Left renal pelvis (tissue), 4 donors: Measurements from ENCODE around the gene MARVELD1. TPM values are rescaled to one million over a fixed set of nuclear protein-coding genes. Genes with fewer than 3 reads are reported as not detected.

Experiments used
- polyA plus RNA-seq, 4 donors: library from polyadenylated mRNA; unstranded; fragments of 120-200 nt; gene quantifications; one replicate each; pipeline ENCODE4 v1.2.1, GENCODE V29; 2013; ENCODE audit not compliant: insufficient read length in 4 of 4

Gene MARVELD1
- polyA plus RNA-seq, 4 donors = 46.5 to 121 (median 49.1) TPM

Other genes starting within 250 kb of the MARVELD1 start
- gene MMS19, start 215.3 kb upstream of the MARVELD1 start, polyA plus RNA-seq = 100 to 1,000 TPM in 1 of 4 donors, 10 to 100 TPM in 3; 69.6 to 107 (median 88.2) TPM
- gene UBTD1, start 214.8 kb upstream of the MARVELD1 start, polyA plus RNA-seq = 10 to 100 TPM in 1 of 4 donors, 1 to 10 TPM in 3; 6.2 to 12.7 (median 6.7) TPM
- under 1 TPM; 0.40 to 0.49 (median 0.44) TPM for gene ANKRD2, start 141.0 kb upstream of the MARVELD1 start, polyA plus RNA-seq
- gene HOGA1, start 129.3 kb upstream of the MARVELD1 start, polyA plus RNA-seq = 10 to 100 TPM in 3 of 4 donors, 1 to 10 TPM in 1; 1.2 to 55.6 (median 39.0) TPM
- gene C10orf62, start 124.0 kb upstream of the MARVELD1 start, polyA plus RNA-seq = under 1 TPM in 2 of 4 donors, not detected in 2; 0.45 to 0.73 TPM
- gene MORN4, start 80.2 kb upstream of the MARVELD1 start, polyA plus RNA-seq = 10 to 100 TPM; 17.9 to 28.9 (median 20.9) TPM
- 10 to 100 TPM; 17.3 to 19.7 (median 19.4) TPM for gene PI4K2A, start 73.1 kb upstream of the MARVELD1 start, polyA plus RNA-seq
- gene AVPI1, start 26.5 kb upstream of the MARVELD1 start, polyA plus RNA-seq = 1 to 10 TPM; 4.1 to 5.9 (median 5.1) TPM
- 10 to 100 TPM; 18.0 to 37.6 (median 22.1) TPM for gene ZFYVE27, start 23.4 kb downstream of the MARVELD1 start, polyA plus RNA-seq
- gene SFRP5, start 58.3 kb downstream of the MARVELD1 start, polyA plus RNA-seq = under 1 TPM; 0.11 to 0.68 (median 0.19) TPM
- 1 to 10 TPM in 1 of 4 donors, under 1 TPM in 3; 0.15 to 1.2 (median 0.67) TPM for gene GOLGA7B, start 136.1 kb downstream of the MARVELD1 start, polyA plus RNA-seq